22Rv1 (cell line): ENCODE results near the gene MCRS1.

Source experiments
- CTCF ChIP-seq: fragments of 450-650 bp; IDR thresholded peaks from 2 replicates; pipeline ENCODE4 v1.5.1; 2017; ENCODE audit warnings: mild to moderate bottlenecking
- ZFX ChIP-seq: fragments of 450-650 bp; IDR thresholded peaks from 2 replicates; pipeline ENCODE4 v1.6.1; 2017; ENCODE audit warnings: antibody characterized with exemption, borderline replicate concordance

- TF ChIP-seq CTCF (no peak), ZFX (no peak)
Measured at GRCh38 chr12:49578471-49579112, 10.7 kb upstream of the MCRS1 start.
